ENCODE measurements around the gene MRC2.
"Not testable (repeated sequence)": the region's sequence is repeated elsewhere in the genome, so short reads cannot be mapped to it uniquely, and the experiment has no call there.

Gene MRC2

GRCh38 chr17:62692721-62693431 lies 65.4 kb downstream of the MRC2 start:
- DNase-seq (ENCODE audit: low spot score) = no peak
- TF ChIP-seq CTCF (IDR thresholded peaks at IDR 0.05; ENCODE audit: extremely low read depth, insufficient read depth, missing control alignments) = peak; percentile 36
- in situ Hi-C loops (cut with MboI; ENCODE audit: low pct_unique_long_range_greater_than_20kb, low sequenced_read_pairs, unreplicated experiment) = no loop called here

- DNase-seq (ENCODE audit: low spot score) = no peak
- in situ Hi-C loops (cut with MboI; ENCODE audit: low pct_unique_long_range_greater_than_20kb, low sequenced_read_pairs, unreplicated experiment) = no loop called here
- TF ChIP-seq CTCF (IDR thresholded peaks at IDR 0.05; ENCODE audit: extremely low read depth, insufficient read depth, missing control alignments) = no peak
Measured at GRCh38 chr17:62693616-62694409, 66.3 kb downstream of the MRC2 start.

GRCh38 chr17:62695093-62695738 lies 67.7 kb downstream of the MRC2 start:
- in situ Hi-C loops (cut with MboI; ENCODE audit: low pct_unique_long_range_greater_than_20kb, low sequenced_read_pairs, unreplicated experiment); DNase-seq (ENCODE audit: low spot score): not testable (repeated sequence)

GRCh38 chr17:62696256-62696655 lies 68.8 kb downstream of the MRC2 start:
- in situ Hi-C loops (cut with MboI; ENCODE audit: low pct_unique_long_range_greater_than_20kb, low sequenced_read_pairs, unreplicated experiment) = no loop called here
- DNase-seq (ENCODE audit: low spot score) = no peak
- TF ChIP-seq CTCF (IDR thresholded peaks at IDR 0.05; ENCODE audit: extremely low read depth, insufficient read depth, missing control alignments) = no peak

GRCh38 chr17:62696726-62697490 lies 69.4 kb downstream of the MRC2 start:
- no peak for DNase-seq (ENCODE audit: low spot score)
- in situ Hi-C loops (cut with MboI; ENCODE audit: low pct_unique_long_range_greater_than_20kb, low sequenced_read_pairs, unreplicated experiment) = no loop called here
- no peak for TF ChIP-seq CTCF (IDR thresholded peaks at IDR 0.05; ENCODE audit: extremely low read depth, insufficient read depth, missing control alignments)

- DNase-seq (ENCODE audit: low spot score); in situ Hi-C loops (cut with MboI; ENCODE audit: low pct_unique_long_range_greater_than_20kb, low sequenced_read_pairs, unreplicated experiment): not testable (repeated sequence)
Measured at GRCh38 chr17:62698459-62698858, 71.0 kb downstream of the MRC2 start.

- TF ChIP-seq CTCF (IDR thresholded peaks at IDR 0.05; ENCODE audit: extremely low read depth, insufficient read depth, missing control alignments) = no peak
- in situ Hi-C loops (cut with MboI; ENCODE audit: low pct_unique_long_range_greater_than_20kb, low sequenced_read_pairs, unreplicated experiment) = loop anchor here (25.0 kb wide), 2 partner anchors 261 to 711 kb away; partner anchors contain the start of gene TANC2
- DNase-seq (ENCODE audit: low spot score) = no peak
Measured at GRCh38 chr17:62700964-62701705, 73.7 kb downstream of the MRC2 start.
